ENCODE measurements around the gene PLXNC1.

Gene PLXNC1

GRCh38 chr12:94157981-94158411 lies 9.6 kb downstream of the PLXNC1 start:
- DNase-seq (ENCODE audit: low spot score), result no peak

GRCh38 chr12:94158666-94159065 lies 10.3 kb downstream of the PLXNC1 start:
- no peak for DNase-seq (ENCODE audit: low spot score)

GRCh38 chr12:94162108-94162507 lies 13.7 kb downstream of the PLXNC1 start:
- DNase-seq (ENCODE audit: low spot score), result no peak

DNA sequence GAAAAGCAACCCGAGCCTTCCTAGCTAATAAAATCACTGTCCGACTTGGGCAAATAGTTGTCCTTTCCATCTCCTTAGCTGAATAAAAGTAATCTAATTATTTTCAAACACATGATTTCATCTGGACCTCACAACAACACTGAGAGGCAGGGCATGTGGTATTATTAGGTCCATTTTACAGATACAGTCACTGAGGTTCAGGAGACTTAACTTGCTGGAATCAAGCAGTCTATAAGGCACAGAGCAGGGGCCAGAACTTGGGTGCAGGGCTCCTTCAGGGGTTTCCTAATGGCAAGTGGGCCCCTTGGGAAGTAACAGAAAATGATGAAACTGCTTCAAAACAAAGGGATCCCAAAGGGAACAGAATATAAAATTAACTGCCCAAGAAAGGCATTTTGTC lies 15.5 kb downstream of the PLXNC1 start:
- no peak for DNase-seq (ENCODE audit: low spot score)

DNA sequence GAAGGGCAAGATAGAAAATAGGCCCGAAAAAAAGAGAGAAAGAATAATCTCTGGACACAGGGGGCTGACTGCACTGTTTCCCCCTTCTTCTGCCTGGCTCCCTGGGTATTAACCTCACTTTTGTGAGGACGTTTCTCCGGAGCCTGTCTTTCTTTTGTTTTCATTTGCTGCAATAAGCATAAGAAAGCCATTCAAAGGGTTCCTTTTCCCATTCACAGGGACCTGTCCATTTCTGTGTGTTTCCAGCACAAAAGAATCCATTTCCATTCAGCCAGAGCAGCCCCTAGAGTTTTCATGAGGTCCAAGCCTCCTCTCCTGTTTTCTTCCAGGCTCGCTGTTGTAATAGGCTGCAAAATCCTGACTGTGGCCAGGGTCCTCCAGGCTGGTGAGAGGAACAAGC lies 16.8 kb downstream of the PLXNC1 start:
- DNase-seq (ENCODE audit: low spot score), result peak; percentile 32

GRCh38 chr12:94165670-94166364 lies 17.4 kb downstream of the PLXNC1 start:
- no peak for DNase-seq (ENCODE audit: low spot score)

DNA sequence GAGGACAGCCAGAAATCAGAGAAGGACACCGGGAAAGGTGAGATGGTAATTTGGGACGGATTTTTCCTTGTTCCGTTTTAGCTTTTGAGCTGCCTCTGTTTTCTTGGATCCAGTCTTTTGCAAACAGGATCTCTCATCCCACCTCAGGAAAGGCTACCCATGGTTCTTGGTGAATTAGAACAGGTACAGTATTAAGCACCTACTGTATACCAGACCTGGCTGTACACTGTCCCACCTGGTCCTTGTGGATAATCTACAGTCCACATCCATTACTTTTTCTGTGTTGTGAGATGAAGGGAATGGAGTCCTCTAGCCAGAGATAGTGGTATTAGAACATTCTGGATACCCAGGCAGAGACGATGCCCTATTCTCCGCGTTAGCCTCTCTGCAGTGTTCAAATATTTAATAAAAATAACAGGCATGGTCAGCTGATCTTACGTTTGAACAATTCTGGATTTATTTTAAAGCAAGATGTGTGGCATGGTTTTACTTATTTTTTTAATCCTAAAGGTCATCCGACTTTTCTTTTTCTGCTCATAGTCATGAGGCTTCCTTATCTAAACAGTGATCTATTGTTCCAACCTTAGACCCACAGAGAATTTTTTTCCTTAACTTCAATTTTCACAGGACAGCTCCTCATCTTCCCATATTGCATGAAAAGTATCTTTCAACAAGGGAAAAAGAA lies 18.8 kb downstream of the PLXNC1 start:
- DNase-seq (ENCODE audit: low spot score), result no peak

GRCh38 chr12:94167756-94168416 lies 19.5 kb downstream of the PLXNC1 start:
- DNase-seq (ENCODE audit: low spot score), result no peak

- no peak for DNase-seq (ENCODE audit: low spot score)
Observed at GRCh38 chr12:94169495-94169894, 21.1 kb downstream of the PLXNC1 start.

DNA sequence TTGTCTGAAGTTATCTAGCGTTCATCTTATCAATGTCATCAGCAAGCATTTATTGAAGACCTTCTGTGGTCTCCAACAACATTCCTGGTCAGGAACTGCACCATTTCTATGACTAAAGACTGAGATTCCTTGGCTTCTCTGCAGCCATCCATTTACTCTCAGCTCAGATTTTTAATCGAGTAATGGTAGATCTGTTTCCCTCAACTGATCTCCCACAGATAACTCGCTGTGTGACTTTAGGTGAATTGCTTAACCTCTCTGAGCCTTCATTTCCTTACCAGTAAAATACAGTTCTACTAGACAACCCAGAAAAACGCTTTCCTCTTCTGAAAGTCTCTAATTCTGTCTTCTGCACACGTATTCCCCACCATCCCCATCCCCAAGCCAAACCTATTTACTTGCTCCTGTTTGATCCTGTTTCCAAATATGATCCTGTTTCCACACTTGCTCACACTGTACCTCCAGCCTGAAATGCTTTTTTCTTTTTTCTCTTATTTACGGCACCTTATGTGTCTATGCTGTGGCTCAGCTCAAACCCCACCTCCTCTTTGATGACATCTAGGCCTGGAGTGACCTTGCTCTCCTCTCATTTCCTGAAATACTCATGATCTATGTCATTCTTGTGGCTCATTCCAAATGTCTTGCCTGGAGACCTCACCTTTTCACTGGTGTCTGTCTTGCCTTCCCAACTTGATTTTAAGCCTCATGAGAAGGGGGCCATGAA lies 21.8 kb downstream of the PLXNC1 start:
- no peak for DNase-seq (ENCODE audit: low spot score)

- no peak for DNase-seq (ENCODE audit: low spot score)
Observed at GRCh38 chr12:94170690-94171594, 22.6 kb downstream of the PLXNC1 start.

DNA sequence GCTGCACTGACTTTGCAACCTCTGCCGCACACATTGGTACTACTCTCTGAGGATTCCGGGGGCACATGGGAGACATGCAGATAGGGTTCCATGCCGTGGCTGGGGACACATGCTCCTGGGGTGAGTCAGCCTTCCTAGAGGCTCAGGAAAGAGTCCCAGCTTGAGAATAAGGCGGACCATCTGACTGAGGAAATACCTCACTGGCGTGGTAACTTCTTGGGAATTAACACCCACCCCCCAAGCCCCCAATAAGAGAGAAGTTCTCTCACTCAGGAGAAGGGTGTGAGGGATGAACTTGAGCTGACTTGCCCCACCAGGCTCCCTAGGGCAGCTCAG lies 23.2 kb downstream of the PLXNC1 start:
- DNase-seq (ENCODE audit: low spot score), result no peak

GRCh38 chr12:94172031-94172430 lies 23.7 kb downstream of the PLXNC1 start:
- DNase-seq (ENCODE audit: low spot score), result no peak

- no peak for DNase-seq (ENCODE audit: low spot score)
Observed at GRCh38 chr12:94172973-94173372, 24.6 kb downstream of the PLXNC1 start.

GRCh38 chr12:94173660-94174265 lies 25.4 kb downstream of the PLXNC1 start:
- DNase-seq (ENCODE audit: low spot score), result no peak

DNA sequence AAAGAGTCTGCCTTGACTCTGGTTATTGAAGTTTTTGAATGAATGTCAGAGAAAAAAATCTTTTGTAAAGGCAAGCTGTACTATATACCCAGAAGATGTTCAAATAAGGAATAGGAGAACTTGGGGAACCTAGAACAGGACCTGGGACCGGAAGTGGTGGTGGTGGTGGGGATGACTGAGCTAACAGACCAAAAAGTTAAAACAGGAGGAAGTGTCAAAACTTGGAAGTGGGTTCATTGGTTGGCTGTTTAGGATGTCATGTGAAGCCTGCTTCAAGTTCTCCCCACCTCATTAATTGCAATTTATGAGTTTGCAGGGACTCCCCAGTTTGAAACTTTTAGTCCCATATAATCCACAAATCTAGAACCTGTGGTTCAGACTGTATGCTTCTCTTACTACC lies 26.2 kb downstream of the PLXNC1 start:
- no peak for DNase-seq (ENCODE audit: low spot score)

DNA sequence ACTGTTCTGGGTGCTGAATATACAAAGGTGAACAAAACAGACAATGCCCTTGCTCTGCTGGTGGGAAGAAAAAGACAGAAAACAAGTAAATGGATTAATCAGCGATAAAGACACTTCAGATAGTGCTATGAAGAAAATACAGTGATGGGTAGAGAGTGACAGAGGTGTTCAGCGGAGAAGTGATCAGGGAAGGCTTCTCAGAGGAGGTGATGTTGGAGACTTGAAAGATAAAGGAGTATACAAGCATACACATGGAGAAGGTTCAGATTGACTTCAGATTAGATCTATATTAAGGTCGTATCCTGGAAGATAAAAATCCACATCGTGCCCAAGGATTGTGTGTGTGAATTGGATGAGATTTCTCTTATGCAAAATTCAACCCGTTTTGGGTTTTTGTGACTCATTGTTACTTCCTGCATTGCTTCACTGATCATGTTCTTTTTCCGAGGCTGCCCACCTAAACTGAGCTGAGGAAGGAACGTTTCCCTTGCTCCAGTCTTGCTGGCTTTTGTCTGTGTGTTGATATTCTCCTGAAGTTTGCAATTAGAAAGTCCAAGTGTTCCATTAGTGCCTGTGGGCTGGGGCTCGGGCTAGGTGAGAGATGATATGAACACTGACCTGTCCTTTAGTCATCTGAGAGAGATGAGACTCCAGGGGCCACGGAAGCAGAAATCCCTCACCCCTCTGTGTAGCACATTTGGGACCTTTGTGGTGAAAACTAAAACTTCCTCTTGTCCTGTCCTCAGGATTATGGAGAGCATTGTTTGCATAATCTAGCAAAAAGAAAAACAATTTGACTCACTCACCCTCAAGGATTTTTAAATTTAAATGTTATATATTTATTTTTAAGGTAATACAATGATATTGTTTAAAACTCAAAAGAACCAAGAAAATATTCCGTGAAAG lies 27.6 kb downstream of the PLXNC1 start:
- DNase-seq (ENCODE audit: low spot score), result no peak

- DNase-seq (ENCODE audit: low spot score), result no peak
Observed at GRCh38 chr12:94178054-94178453, 29.7 kb downstream of the PLXNC1 start.

GRCh38 chr12:94178882-94179281 lies 30.5 kb downstream of the PLXNC1 start:
- DNase-seq (ENCODE audit: low spot score), result no peak

DNA sequence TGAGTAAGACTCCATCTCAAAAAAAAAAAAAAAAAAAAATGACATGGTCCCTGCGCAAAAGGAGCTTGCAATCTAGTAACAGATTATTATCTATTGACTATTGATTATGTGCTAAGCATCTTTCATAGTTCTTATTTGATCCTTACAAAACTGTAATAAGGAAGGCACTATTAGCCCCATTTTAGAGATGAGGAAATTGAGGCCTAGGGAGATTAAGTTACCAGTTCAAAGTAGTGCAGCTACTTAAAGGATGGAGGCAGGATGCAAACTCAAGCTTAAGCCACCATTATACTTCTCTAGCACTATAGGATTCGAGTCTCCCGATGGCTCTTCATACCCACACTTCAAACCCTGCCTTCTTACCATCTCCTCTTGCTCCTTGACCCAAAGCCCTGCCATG lies 31.3 kb downstream of the PLXNC1 start:
- DNase-seq (ENCODE audit: low spot score), result no peak

Measured in iPS-NIHi11 (cell line).